Effector memory CD4-positive, alpha-beta T cell (primary cell): Measurements from ENCODE around the gene PI4KA.
"Not testable (repeated sequence)": the region's sequence is repeated elsewhere in the genome, so short reads cannot be mapped to it uniquely, and the experiment has no call there.

Source experiments
- DNase-seq, 3 donors: peaks; one replicate each; pipeline ENCODE4 v3.0.0-alpha.2; 2020
- H3K27ac ChIP-seq: 2 replicates; pipeline ENCODE4 v1.7.0; 2013; ENCODE audit warnings: mild to moderate bottlenecking, low read length, moderate library complexity; ENCODE audit not compliant: insufficient read depth, poor library complexity, severe bottlenecking
- H3K27me3 ChIP-seq: replicated peaks from 2 replicates; pipeline ENCODE4 v1.7.0; 2013; ENCODE audit warnings: mild to moderate bottlenecking, low read length; ENCODE audit not compliant: insufficient read depth, control insufficient read depth, poor library complexity, severe bottlenecking
- H3K36me3 ChIP-seq: 2 replicates; pipeline ENCODE4 v1.7.0; 2013; ENCODE audit warnings: mild to moderate bottlenecking, low read length, moderate library complexity; ENCODE audit not compliant: control insufficient read depth, insufficient read depth
- H3K4me1 ChIP-seq: 2 replicates; pipeline ENCODE4 v1.7.0; 2013; ENCODE audit warnings: low read length, mild to moderate bottlenecking; ENCODE audit not compliant: control insufficient read depth, insufficient read depth, poor library complexity, severe bottlenecking
- H3K4me3 ChIP-seq: 2 replicates; pipeline ENCODE4 v1.7.0; 2013; ENCODE audit warnings: low read length, low read depth, mild to moderate bottlenecking; ENCODE audit not compliant: insufficient read depth, poor library complexity, severe bottlenecking
- H3K9me3 ChIP-seq: 2 replicates; pipeline ENCODE4 v1.7.0; 2013; ENCODE audit warnings: mild to moderate bottlenecking, low read length, moderate library complexity; ENCODE audit not compliant: control insufficient read depth

Gene PI4KA

GRCh38 chr22:20742764-20743163 is 115.8 kb downstream of the PI4KA start:
- Histone ChIP-seq H3K9me3 (no peaks in the 10 kb centered on the region), H3K27ac (no peak overlapping the region), H3K27me3 (no peaks in the 10 kb centered on the region), H3K4me1 (no peaks in the 10 kb centered on the region), H3K36me3 (peaks cover 51% of the 10 kb centered on the region), H3K4me3 (no peak overlapping the region)
- no peak for DNase-seq

- peaks cover 43% of the 10 kb centered on the region for H3K36me3 ChIP-seq
- H3K4me1 ChIP-seq, result no peaks in the 10 kb centered on the region
- H3K4me3 ChIP-seq, result no peak overlapping the region
- no peak overlapping the region for H3K27ac ChIP-seq
- H3K9me3 ChIP-seq, result no peaks in the 10 kb centered on the region
- DNase-seq, result peak in 1 of 3 donors; percentile 15
- H3K27me3 ChIP-seq, result no peaks in the 10 kb centered on the region
These were observed 116.7 kb downstream of the PI4KA start for GRCh38 chr22:20741634-20742581.

GRCh38 chr22:20741008-20741633 is 117.5 kb downstream of the PI4KA start:
- Histone ChIP-seq H3K9me3 (no peaks in the 10 kb centered on the region), H3K36me3 (peaks cover 37% of the 10 kb centered on the region), H3K4me3 (no peak overlapping the region), H3K27me3 (no peaks in the 10 kb centered on the region), H3K27ac (no peak overlapping the region), H3K4me1 (no peaks in the 10 kb centered on the region)
- DNase-seq, result no peak

- no peak for DNase-seq
- Histone ChIP-seq H3K27ac (no peak overlapping the region), H3K27me3 (no peaks in the 10 kb centered on the region), H3K4me1 (no peaks in the 10 kb centered on the region), H3K9me3 (no peaks in the 10 kb centered on the region), H3K4me3 (no peak overlapping the region), H3K36me3 (peaks cover 34% of the 10 kb centered on the region)
These were observed 118.2 kb downstream of the PI4KA start for GRCh38 chr22:20740222-20740951.

GRCh38 chr22:20738394-20739089 is 120.1 kb downstream of the PI4KA start:
- no peak overlapping the region for H3K27ac ChIP-seq
- no peaks in the 10 kb centered on the region for H3K9me3 ChIP-seq
- H3K4me1 ChIP-seq, result no peaks in the 10 kb centered on the region
- H3K4me3 ChIP-seq, result no peak overlapping the region
- no peaks in the 10 kb centered on the region for H3K27me3 ChIP-seq
- DNase-seq, result no peak
- H3K36me3 ChIP-seq, result peaks cover 24% of the 10 kb centered on the region

- H3K27ac ChIP-seq, DNase-seq, H3K4me1 ChIP-seq, H3K4me3 ChIP-seq, H3K27me3 ChIP-seq, H3K9me3 ChIP-seq: not testable (repeated sequence)
- peaks cover 11% of the 10 kb centered on the region for H3K36me3 ChIP-seq
These were observed 121.7 kb downstream of the PI4KA start for GRCh38 chr22:20736891-20737290.

GRCh38 chr22:20735356-20736162 is 123.1 kb downstream of the PI4KA start:
- not testable (repeated sequence) for H3K27me3 ChIP-seq, H3K4me3 ChIP-seq, H3K27ac ChIP-seq, H3K9me3 ChIP-seq, H3K4me1 ChIP-seq, DNase-seq, H3K36me3 ChIP-seq

GRCh38 chr22:20732431-20732830 is 126.2 kb downstream of the PI4KA start:
- peaks cover 23% of the 10 kb centered on the region for H3K36me3 ChIP-seq
- not testable (repeated sequence) for H3K4me1 ChIP-seq, H3K4me3 ChIP-seq, H3K27ac ChIP-seq, H3K27me3 ChIP-seq, DNase-seq, H3K9me3 ChIP-seq

- Histone ChIP-seq H3K9me3 (no peaks in the 10 kb centered on the region), H3K4me1 (no peaks in the 10 kb centered on the region), H3K27ac (no peak overlapping the region), H3K4me3 (no peak overlapping the region), H3K27me3 (no peaks in the 10 kb centered on the region), H3K36me3 (peaks cover 42% of the 10 kb centered on the region)
- no peak for DNase-seq
These were observed 129.4 kb downstream of the PI4KA start for GRCh38 chr22:20729194-20729593.
